ENCODE results near the gene TSHR.

GRCh38 chr14:80930095-80930494 lies 25.3 kb upstream of the TSHR start:
- TF ChIP-seq, protein P1, sequence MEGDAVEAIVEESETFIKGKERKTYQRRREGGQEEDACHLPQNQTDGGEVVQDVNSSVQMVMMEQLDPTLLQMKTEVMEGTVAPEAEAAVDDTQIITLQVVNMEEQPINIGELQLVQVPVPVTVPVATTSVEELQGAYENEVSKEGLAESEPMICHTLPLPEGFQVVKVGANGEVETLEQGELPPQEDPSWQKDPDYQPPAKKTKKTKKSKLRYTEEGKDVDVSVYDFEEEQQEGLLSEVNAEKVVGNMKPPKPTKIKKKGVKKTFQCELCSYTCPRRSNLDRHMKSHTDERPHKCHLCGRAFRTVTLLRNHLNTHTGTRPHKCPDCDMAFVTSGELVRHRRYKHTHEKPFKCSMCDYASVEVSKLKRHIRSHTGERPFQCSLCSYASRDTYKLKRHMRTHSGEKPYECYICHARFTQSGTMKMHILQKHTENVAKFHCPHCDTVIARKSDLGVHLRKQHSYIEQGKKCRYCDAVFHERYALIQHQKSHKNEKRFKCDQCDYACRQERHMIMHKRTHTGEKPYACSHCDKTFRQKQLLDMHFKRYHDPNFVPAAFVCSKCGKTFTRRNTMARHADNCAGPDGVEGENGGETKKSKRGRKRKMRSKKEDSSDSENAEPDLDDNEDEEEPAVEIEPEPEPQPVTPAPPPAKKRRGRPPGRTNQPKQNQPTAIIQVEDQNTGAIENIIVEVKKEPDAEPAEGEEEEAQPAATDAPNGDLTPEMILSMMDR (IDR thresholded peaks at IDR 0.05): no peak
- TF ChIP-seq E2F5 (CRISPR knock-in tag; IDR thresholded peaks at IDR 0.05): no peak
